ENCODE data around the gene ACAP2. TPM values are rescaled to one million over a fixed set of nuclear protein-coding genes. Genes with fewer than 3 reads are reported as not detected.

ACAP2 gene
- total RNA-seq, 1 experiment from 2014 or later, result 57.9 TPM

- TF ChIP-seq CTCF (IDR thresholded peaks at IDR 0.05), result no peak
- no peak for TF ChIP-seq POLR2AphosphoS5 (IDR thresholded peaks at IDR 0.05; ENCODE audit: low read depth, low read length)
- TF ChIP-seq REST (IDR thresholded peaks at IDR 0.05; ENCODE audit: insufficient read depth in 1 of 2, low read depth in 2 of 2, low read length in 1 of 2), result no peak
- no peak for TF ChIP-seq TCF7L2 (IDR thresholded peaks at IDR 0.05; ENCODE audit: low read depth, low read length)
- TF ChIP-seq SIN3A (IDR thresholded peaks at IDR 0.05; ENCODE audit: borderline replicate concordance, insufficient read depth, low read depth, low read length), result no peak
- Histone ChIP-seq H3K36me3 (ENCODE audit: control insufficient read depth, insufficient read depth, low read length) (no peaks in the 10 kb centered on the region), H3K4me1 (ENCODE audit: control insufficient read depth, insufficient read depth, low read length) (peaks cover 26% of the 10 kb centered on the region), H3K4me3 (ENCODE audit: low read depth in 2 of 2, low read length in 2 of 2) (peak overlapping the region; percentile 52 to 71), H3K27ac (ENCODE audit: low read length) (peak overlapping the region; percentile 87), H3K9me3 (ENCODE audit: control insufficient read depth, insufficient read depth, low read depth, low read length) (no peaks in the 10 kb centered on the region), H3K27me3 (ENCODE audit: control insufficient read depth, insufficient read depth, low read length) (no peaks in the 10 kb centered on the region)
- no TSS peak for BruUV-seq (replicated peaks)
- intact Hi-C loops (cut with micrococcal nuclease; ENCODE audit: unreplicated experiment) (loop anchor here (10.0 kb wide), 1 partner anchor 104 kb away; no protein-coding TSS in a partner anchor), in situ Hi-C loops (cut with HindIII; ENCODE audit: low pct_unique_long_range_greater_than_20kb, low sequenced_read_pairs) (no loop called here)
- no peak for DNase-seq (ENCODE audit: low read depth, low spot score)
- POLR2A ChIA-PET, result interaction anchor here (1.1 kb wide), 1 partner anchor 577 kb away, joined by 3 read pairs; no protein-coding TSS in a partner anchor
- CTCF ChIA-PET, result interaction anchor here (0.7 to 1.0 kb wide), 2 partner anchors 11 to 577 kb away, joined by 3 to 4 read pairs; no protein-coding TSS in a partner anchor
- no peak for ATAC-seq
Measured at GRCh38 chr3:195259154-195259474, 183.7 kb downstream of the ACAP2 start.

- BruUV-seq (replicated peaks), result no TSS peak
- POLR2A ChIA-PET, result interaction anchor here (1.1 kb wide), 1 partner anchor 576 kb away, joined by 3 read pairs; no protein-coding TSS in a partner anchor
- intact Hi-C loops (cut with micrococcal nuclease; ENCODE audit: unreplicated experiment), result loop anchor here (10.0 kb wide), 1 partner anchor 104 kb away; no protein-coding TSS in a partner anchor
- in situ Hi-C loops (cut with HindIII; ENCODE audit: low pct_unique_long_range_greater_than_20kb, low sequenced_read_pairs), result no loop called here
- no peaks in the 10 kb centered on the region for H3K27me3 ChIP-seq (ENCODE audit: control insufficient read depth, insufficient read depth, low read length)
- peaks cover 24% of the 10 kb centered on the region for H3K4me1 ChIP-seq (ENCODE audit: control insufficient read depth, insufficient read depth, low read length)
- no peaks in the 10 kb centered on the region for H3K36me3 ChIP-seq (ENCODE audit: control insufficient read depth, insufficient read depth, low read length)
- CTCF ChIA-PET, result interaction anchor here (0.7 to 1.0 kb wide), 2 partner anchors 11 to 576 kb away, joined by 3 to 4 read pairs; no protein-coding TSS in a partner anchor
- no peaks in the 10 kb centered on the region for H3K9me3 ChIP-seq (ENCODE audit: control insufficient read depth, insufficient read depth, low read depth, low read length)
- peak overlapping the region; percentile 87 for H3K27ac ChIP-seq (ENCODE audit: low read length)
- H3K4me3 ChIP-seq (ENCODE audit: low read depth in 2 of 2, low read length in 2 of 2), result no peak overlapping the region; a peak in 1 of 4 replicates
- DNase-seq (ENCODE audit: low read depth, low spot score), result no peak
- ATAC-seq, result no peak
- TF ChIP-seq SIN3A (IDR thresholded peaks at IDR 0.05; ENCODE audit: borderline replicate concordance, insufficient read depth, low read depth, low read length), result no peak
- TF ChIP-seq CTCF (IDR thresholded peaks at IDR 0.05), result no peak
- no peak for TF ChIP-seq POLR2AphosphoS5 (IDR thresholded peaks at IDR 0.05; ENCODE audit: low read depth, low read length)
- TF ChIP-seq REST (IDR thresholded peaks at IDR 0.05; ENCODE audit: insufficient read depth in 1 of 2, low read depth in 2 of 2, low read length in 1 of 2), result no peak
- no peak for TF ChIP-seq TCF7L2 (IDR thresholded peaks at IDR 0.05; ENCODE audit: low read depth, low read length)
Measured at GRCh38 chr3:195258449-195259153, 184.2 kb downstream of the ACAP2 start.
